Measurements from ENCODE around the gene KLK15. TPM values are rescaled to one million over a fixed set of nuclear protein-coding genes. Genes with fewer than 3 reads are reported as not detected.

KLK15 gene
- total RNA-seq, 1 donor from 2014 or later, result not detected

GRCh38 chr19:50778906-50779430, 54.4 kb downstream of the KLK15 start:
- H3K27ac Mint-ChIP-seq, result no peak overlapping the region
- H3K27me3 Mint-ChIP-seq, result peaks cover 89% of the 10 kb centered on the region

DNA sequence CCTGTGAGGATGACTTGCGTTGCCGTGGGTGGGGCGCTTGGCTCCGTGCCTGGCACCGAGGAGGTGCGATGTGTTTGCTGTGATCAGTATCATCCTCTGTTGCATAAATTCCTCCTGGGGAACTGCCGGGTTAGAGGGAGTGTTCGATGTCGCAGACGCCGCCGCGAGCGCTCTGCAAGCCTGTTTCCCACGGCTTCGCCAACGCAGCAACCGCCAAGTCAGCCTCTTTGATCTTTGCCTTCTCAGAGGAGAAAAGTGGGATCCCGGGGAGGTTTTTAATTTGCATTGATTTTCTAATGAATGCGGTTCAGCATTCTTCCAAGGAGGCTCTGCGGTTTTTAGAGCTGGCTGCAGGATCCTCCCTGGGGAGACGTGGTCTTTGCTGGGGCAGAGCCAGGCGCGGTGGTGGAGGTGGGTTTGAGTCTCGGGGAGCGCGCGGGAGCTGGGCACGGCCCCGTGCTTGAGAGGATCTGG, 55.5 kb downstream of the KLK15 start:
- Mint-ChIP-seq H3K4me1 (ENCODE audit: unreplicated experiment) (peaks cover 4% of the 10 kb centered on the region), H3K27me3 (peaks cover 87% of the 10 kb centered on the region), H3K36me3 (no peaks in the 10 kb centered on the region), H3K9me3 (no peaks in the 10 kb centered on the region), H3K4me3 (no peak overlapping the region), H3K27ac (no peak overlapping the region)
- DNase-seq (ENCODE audit: extremely low spot score, unreplicated experiment), result no peak
- TF ChIP-seq, protein P1, sequence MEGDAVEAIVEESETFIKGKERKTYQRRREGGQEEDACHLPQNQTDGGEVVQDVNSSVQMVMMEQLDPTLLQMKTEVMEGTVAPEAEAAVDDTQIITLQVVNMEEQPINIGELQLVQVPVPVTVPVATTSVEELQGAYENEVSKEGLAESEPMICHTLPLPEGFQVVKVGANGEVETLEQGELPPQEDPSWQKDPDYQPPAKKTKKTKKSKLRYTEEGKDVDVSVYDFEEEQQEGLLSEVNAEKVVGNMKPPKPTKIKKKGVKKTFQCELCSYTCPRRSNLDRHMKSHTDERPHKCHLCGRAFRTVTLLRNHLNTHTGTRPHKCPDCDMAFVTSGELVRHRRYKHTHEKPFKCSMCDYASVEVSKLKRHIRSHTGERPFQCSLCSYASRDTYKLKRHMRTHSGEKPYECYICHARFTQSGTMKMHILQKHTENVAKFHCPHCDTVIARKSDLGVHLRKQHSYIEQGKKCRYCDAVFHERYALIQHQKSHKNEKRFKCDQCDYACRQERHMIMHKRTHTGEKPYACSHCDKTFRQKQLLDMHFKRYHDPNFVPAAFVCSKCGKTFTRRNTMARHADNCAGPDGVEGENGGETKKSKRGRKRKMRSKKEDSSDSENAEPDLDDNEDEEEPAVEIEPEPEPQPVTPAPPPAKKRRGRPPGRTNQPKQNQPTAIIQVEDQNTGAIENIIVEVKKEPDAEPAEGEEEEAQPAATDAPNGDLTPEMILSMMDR (conservative IDR thresholded peaks at IDR 0.05), result no peak

More at GRCh38 chr19:50778906-50779430, 54.4 kb downstream of the KLK15 start:
- no peak overlapping the region for H3K4me3 Mint-ChIP-seq
- H3K36me3 Mint-ChIP-seq, result no peaks in the 10 kb centered on the region
- TF ChIP-seq, protein P1 (conservative IDR thresholded peaks at IDR 0.05), result no peak
- no peak for DNase-seq (ENCODE audit: extremely low spot score, unreplicated experiment)
- H3K4me1 Mint-ChIP-seq (ENCODE audit: unreplicated experiment), result peaks cover 12% of the 10 kb centered on the region
- no peaks in the 10 kb centered on the region for H3K9me3 Mint-ChIP-seq

DNA sequence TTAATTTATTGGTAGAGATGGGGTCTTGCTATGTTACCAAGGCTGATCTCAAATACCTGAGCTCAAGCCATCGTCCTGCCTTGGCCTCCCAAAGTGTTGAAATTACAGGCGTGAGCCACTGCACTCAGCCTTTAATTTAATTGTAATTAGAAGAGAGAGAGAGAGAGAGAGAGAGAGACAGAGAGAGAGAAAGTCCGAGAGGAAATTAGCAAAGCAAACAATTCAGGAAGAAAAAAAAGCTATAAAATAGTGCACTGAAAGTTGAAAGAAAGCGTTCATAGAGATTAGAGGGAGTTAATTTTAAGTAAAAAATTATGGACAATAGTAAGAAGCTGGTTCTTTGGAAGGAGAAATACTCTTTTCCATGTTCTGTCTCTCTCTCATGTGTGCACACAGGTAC, 56.1 kb downstream of the KLK15 start:
- H3K27me3 Mint-ChIP-seq, result peaks cover 81% of the 10 kb centered on the region
- H3K9me3 Mint-ChIP-seq, result no peaks in the 10 kb centered on the region
- H3K36me3 Mint-ChIP-seq, result no peaks in the 10 kb centered on the region
- DNase-seq (ENCODE audit: extremely low spot score, unreplicated experiment), result no peak
- TF ChIP-seq, protein P1 (conservative IDR thresholded peaks at IDR 0.05), result no peak
- no peak overlapping the region for H3K4me3 Mint-ChIP-seq
- peaks cover 4% of the 10 kb centered on the region for H3K4me1 Mint-ChIP-seq (ENCODE audit: unreplicated experiment)
- H3K27ac Mint-ChIP-seq, result no peak overlapping the region

DNA sequence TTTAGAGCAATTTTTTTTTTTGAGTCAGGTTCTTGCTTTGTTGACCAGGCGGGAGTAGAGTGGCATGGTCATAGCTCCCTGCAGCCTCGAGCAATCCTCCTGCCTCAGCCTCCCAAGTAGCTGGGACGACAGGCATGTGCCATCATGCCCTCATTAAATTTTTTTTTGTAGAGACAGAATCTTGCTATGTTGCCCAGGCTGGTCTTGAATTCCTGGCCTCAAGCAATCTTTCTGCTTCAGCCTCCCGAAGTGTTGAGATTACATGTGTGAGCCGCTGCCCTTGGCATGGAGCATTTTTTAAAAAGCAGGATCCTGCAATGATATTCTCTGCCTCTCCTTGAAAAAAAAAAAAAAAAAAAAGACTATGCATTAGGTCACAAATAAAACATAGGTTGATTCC, 57.2 kb downstream of the KLK15 start:
- TF ChIP-seq, protein P1 (conservative IDR thresholded peaks at IDR 0.05), result no peak
- Mint-ChIP-seq H3K9me3 (no peaks in the 10 kb centered on the region), H3K36me3 (no peaks in the 10 kb centered on the region), H3K4me1 (ENCODE audit: unreplicated experiment) (peaks cover 4% of the 10 kb centered on the region), H3K27me3 (peaks cover 72% of the 10 kb centered on the region), H3K4me3 (no peak overlapping the region), H3K27ac (no peak overlapping the region)
- DNase-seq (ENCODE audit: extremely low spot score, unreplicated experiment), result no peak

Other genes starting within 250 kb of the KLK15 start
- 0.68 TPM in 1 of 2 replicates, not detected in the other for gene SYT3, start 193.7 kb downstream of the KLK15 start, total RNA-seq (ENCODE audit: low replicate concordance)
- 1.8 and 3.7 TPM in 2 replicates for gene C19orf81, start 184.1 kb downstream of the KLK15 start, total RNA-seq (ENCODE audit: low replicate concordance)
- 0.38 and 7.8 TPM in 2 replicates for gene SHANK1, start 113.8 kb downstream of the KLK15 start, total RNA-seq (ENCODE audit: low replicate concordance)
- 4.2 and 5.9 TPM in 2 replicates for gene CLEC11A, start 110.2 kb downstream of the KLK15 start, total RNA-seq (ENCODE audit: low replicate concordance)
- not detected in 2 replicates for gene GPR32, start 63.1 kb downstream of the KLK15 start, total RNA-seq (ENCODE audit: low replicate concordance)
- gene ACP4, start 43.2 kb downstream of the KLK15 start, total RNA-seq (ENCODE audit: low replicate concordance), result not detected in 2 replicates
- gene KLK1, start 9.8 kb downstream of the KLK15 start, total RNA-seq (ENCODE audit: low replicate concordance), result 1.5 and 2.9 TPM in 2 replicates
- not detected in 2 replicates for gene KLK3, start 21.3 kb upstream of the KLK15 start, total RNA-seq (ENCODE audit: low replicate concordance)
- 0.43 TPM in 1 of 2 replicates, not detected in the other for gene KLK2, start 39.9 kb upstream of the KLK15 start, total RNA-seq (ENCODE audit: low replicate concordance)
- 0.46 TPM in 1 of 2 replicates, not detected in the other for gene KLK4, start 77.8 kb upstream of the KLK15 start, total RNA-seq (ENCODE audit: low replicate concordance)
- not detected in 2 replicates for gene KLK5, start 119.5 kb upstream of the KLK15 start, total RNA-seq (ENCODE audit: low replicate concordance)
- gene KLK6, start 136.0 kb upstream of the KLK15 start, total RNA-seq (ENCODE audit: low replicate concordance), result 5.0 and 5.5 TPM in 2 replicates
- gene KLK7, start 150.3 kb upstream of the KLK15 start, total RNA-seq (ENCODE audit: low replicate concordance), result 0.36 TPM in 1 of 2 replicates, not detected in the other
- 2.6 and 12.0 TPM in 2 replicates for gene KLK8, start 168.0 kb upstream of the KLK15 start, total RNA-seq (ENCODE audit: low replicate concordance)
- gene KLK10, start 186.1 kb upstream of the KLK15 start, total RNA-seq (ENCODE audit: low replicate concordance), result 1.8 and 2.2 TPM in 2 replicates
- gene KLK11, start 193.0 kb upstream of the KLK15 start, total RNA-seq (ENCODE audit: low replicate concordance), result 1.3 and 1.4 TPM in 2 replicates
- gene KLK12, start 201.4 kb upstream of the KLK15 start, total RNA-seq (ENCODE audit: low replicate concordance), result 0.83 and 1.6 TPM in 2 replicates
- gene KLK13, start 231.5 kb upstream of the KLK15 start, total RNA-seq (ENCODE audit: low replicate concordance), result 1.5 and 4.7 TPM in 2 replicates
- gene KLK14, start 249.3 kb upstream of the KLK15 start, total RNA-seq (ENCODE audit: low replicate concordance), result 0.29 and 0.43 TPM in 2 replicates